GM19395 (cell line): ENCODE data around the gene ABCA4.

Source experiments
- ATAC-seq: cut with Tn5 transposase; IDR thresholded peaks from one replicate; pipeline ENCODE4 v1.9.1; 2021; ENCODE audit warnings: mild to moderate bottlenecking, moderate library complexity; ENCODE audit not compliant: unreplicated experiment

ABCA4 gene

DNA sequence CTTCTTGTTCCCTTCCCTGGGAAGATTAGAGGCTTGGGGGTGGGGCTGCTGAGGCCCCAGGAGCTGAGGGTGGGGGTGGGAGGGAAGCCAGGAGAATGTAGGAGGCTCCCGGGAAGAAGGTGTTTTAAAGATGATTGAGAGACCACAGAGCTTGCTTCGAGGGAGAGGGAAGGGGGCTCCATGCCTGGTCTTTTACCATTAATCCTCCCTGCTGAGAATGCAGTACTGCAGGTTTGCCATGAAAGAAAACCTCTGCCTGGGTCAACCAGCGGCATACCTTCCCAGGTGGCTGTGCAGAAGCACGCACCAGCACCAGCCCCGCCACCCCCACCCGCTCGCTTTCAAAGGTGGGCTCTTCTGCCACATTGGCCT is 15.4 kb downstream of the ABCA4 start:
- ATAC-seq: no peak

DNA sequence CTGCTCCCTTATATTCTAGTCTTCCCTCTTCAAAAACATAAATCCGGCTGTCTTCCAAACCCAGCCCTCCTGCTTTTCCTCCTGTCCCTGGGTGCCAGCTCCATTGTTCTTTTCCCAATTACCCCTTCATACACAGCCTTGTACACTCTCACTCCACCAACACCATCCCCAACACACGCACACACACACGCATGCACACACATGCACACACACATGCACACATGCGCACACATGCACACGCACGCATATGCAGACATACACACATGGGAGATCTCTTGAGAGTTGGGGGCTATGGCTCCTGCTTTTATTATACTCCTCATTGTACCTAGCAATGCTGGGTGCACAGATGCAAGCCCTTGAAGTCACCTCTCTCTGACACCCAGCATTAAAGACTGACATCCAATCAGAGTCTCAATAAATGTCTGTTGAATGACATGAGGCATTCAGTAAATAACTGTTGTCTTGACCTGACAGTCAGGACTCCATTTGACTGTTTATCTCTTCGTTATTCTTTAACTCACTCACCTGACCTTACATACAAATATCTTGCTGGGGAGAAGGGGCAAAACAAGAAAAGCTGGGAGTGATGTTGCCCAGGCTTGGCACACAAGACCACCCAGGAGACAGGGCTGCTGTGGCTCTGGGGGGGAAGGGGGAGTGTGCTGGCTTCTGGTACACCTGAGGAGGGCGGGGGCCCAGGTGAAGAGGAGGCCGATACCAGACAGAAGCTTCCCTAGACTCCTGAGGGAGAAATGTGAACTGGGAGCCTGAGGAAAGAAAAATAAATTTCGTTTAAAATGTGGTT is 16.0 kb downstream of the ABCA4 start:
- ATAC-seq: no peak

DNA sequence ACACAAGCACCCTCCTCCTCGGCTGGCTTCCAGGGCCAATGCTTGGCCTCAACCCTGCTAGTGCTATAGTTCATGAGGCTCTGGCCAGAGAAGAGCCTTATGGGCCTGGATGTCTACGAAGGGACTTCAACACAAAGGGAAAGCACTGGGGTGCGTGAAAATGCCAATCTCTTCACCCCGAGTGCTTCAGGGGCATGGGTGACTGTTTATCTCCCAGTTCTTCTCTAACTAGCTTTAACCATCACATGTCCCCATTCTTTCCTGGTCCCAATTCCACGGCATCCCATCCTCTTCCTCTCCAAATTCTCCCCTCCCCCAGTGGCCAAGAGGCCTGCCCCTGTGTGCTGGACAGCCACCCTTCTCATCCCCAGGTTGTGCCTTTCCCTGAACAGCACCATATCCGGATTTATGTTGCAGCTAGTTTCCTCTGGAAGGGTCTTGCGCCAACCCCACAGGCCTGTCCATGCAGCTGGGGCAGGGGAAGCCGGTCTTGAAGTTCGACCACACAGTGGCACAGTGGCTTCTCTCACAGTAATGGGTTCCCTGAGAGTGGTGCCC is 16.7 kb downstream of the ABCA4 start:
- no peak for ATAC-seq

DNA sequence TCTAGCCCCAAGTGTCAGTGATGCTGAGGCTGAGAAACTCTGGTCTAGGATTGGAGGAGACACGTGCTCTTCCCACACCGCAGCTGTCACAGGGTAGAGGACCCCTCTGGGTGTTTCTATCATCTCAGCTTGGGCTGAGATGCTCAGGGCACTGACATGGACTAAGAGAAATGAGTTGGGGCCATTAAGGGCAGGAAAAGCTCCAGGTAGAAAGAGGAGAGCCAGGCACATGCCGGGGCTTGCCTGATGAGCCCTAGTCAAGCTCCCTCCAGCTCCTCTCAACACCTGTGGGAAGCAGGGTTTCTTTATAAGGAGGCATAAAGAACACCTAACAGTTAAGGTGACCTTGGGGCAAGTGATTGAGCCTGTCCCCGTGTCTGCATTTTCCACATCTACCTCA is 17.3 kb downstream of the ABCA4 start:
- ATAC-seq: no peak

DNA sequence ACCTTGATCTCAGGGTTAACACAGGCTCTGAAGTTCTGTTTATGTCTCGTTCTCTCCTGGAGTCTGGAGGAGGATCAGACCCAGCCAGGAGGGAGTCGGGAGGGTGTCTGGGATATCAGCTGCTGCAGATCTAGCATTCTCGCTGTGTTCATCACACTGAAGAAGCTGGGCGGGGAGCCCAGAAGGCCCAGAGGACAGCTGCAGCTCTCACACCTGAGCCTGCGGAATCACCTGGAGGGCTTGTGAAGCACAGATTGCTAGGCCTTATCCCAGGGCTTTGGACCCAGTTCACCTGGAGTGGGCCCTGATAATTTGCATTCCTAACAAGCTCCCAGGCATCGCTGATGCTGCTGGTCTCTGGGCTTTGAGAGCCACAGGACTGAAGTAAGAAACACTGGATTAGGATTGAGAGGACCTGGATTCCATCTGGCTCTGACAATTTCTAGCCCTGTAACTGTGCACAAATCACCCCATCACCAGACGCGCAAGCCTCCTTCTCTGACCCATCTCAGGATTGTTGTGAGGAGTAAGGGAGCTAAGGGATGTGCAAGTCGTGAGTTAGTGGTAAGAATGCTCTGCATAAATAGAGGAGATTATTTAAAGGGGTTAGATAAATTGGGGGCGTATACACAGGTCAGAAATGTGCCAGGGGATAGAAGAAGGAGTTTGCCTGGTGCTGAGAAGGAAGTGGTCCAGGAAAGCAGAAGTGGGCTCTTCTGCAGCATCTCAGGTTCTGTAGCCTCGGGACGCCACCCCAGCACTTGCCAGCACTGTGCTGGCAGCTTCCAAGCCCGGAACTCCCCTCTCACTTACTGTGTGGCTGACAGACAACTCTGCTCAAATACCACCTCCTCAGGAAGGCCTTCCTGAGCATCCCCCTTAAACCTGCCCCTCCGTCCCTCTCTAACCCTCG is 19.1 kb downstream of the ABCA4 start:
- no peak for ATAC-seq

DNA sequence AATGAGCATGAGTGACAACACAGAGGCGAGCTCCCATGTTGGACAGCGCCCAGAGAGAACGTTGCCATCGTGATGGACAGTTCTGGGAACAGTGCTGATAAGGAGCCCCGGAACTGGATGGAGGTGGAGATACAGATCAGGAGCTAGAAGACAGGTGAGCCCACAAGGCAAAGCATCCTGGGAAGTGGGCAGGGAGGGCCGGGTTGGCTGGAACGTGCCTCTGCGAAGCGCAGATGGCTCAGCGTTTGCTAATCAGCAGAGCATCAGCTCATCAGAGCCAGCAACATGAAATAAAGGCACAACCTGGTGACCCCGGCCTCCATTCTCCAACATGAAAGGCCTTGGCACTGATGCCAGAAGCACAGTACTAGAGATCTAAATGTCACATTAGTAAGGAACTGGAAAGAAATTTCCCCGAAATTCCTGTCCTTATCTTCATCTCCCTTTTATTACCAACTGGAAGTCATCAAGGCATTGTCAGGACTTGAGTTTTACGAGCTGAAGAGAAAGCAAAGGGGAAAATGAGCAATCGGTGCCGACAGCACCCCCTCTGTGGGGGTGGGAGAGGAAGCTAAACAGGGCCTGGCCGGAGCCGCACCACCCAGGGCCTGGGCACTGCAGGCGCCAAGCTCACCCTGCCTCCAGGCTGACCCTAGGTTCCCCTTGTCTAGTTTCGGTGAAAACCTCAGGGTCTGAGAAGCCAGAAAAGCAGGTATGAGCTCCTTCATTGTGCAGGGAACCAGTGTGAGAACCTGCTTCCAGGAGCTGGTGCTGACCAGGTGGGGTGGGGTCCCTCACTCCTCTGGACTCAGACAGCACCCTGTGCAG is 19.9 kb downstream of the ABCA4 start:
- ATAC-seq: no peak

DNA sequence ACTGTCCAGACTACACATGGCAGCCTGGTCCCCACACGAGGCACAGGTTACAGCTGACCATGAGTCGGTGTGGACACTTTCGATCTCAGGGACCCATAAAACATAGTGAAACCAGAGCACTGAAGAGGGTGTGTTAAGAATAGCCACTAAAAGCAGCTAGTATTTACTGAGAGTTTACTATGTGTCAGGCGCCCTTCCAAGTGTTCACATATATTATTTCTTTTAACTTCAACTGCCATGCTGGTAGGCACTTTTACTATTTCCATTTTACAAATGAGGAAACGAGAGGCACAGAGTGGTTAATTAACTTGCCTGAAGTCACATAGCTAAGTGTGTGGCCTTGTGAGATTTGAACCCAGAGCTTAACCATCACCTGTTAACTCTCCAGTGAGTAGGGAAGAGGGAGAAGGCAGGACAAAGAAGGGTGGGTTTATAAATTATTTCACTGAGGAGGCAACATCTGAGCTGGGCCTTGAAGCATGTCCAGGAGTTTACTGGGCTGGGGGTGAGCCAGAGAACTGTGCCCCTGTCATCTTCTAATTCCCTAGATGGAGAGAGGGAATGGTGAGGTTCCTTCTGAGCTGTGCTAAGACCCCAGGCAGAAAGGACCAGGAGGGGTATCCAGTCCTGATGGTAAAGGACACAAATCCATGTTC is 20.7 kb downstream of the ABCA4 start:
- no peak for ATAC-seq

DNA sequence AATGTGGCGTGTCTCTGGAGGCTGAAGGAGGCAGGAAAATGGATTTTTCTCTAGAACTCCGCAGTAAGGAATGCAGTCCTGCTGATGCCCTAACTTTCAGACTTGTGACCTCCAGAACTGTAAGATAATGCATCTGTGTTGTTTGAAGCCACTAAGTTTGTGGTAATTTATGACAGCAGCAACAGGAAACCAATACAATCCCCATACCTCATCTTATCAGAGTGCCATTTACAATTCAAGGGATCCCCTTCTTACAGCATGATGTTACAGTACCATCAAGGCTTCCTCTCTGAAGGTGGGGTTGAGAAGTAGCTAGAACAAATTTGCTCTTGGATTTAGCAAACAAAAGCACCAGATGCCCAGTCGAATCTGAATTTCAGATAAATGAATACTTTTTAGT is 21.6 kb downstream of the ABCA4 start:
- ATAC-seq: no peak

DNA sequence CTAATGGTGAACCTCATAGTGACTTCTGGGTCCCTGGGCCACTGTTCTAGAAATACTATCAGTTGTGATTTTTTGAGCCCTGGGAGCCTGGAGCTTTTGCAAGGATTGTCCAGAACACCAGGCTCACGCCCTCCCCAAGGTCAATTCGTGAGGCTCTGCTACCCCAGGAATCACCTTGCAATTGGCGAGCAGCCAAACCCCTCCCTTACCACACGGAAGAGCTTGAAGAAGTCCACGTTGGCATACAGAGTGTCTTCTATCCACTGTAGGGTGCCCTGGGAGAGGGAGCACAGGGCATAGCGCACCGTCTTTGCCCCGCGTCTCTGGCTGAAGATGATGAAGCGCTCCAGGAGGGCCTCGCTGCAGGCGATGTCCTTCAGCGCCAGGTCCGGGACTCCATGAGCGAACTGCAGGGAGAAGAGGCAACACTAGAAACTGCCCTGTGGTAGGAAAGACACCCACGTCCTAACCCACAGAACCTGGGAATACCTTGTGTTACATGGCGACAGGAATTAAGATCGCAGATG is 22.3 kb downstream of the ABCA4 start:
- ATAC-seq: no peak

DNA sequence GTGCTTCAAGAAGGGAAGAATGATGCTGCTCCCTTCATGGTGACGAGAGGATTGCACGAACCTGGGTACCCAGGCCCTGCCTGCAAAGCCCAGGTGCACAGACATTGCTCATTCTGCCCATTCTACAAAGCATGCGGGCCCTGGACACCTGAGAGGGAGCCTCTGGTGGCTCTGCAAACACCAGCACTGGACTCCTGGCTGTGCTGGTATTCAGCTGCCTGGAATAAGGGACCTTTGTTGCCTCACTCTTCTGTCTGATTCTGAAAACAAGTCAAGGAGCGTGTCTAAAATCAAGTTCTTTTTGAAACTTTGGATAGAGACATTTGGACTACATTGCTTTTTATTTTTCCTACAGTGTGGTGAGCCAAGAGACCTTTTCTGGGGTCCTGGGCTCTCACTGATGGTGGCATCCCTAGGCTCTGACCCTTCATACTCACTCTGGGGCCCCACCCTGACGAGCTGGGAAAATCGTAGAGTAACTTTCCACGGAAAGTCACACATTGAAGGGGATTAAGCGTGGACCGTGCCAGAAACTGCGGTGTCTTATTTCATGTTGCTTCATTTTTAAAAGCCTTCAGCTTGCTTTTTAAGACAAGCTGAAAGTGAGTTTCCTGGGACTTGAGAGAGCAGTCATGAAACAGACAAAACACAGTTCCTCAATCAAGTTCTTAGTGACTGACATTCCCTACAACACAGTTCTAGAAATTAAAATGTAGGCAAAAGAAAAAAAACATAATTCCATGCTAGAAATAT is 24.0 kb downstream of the ABCA4 start:
- ATAC-seq: no peak

DNA sequence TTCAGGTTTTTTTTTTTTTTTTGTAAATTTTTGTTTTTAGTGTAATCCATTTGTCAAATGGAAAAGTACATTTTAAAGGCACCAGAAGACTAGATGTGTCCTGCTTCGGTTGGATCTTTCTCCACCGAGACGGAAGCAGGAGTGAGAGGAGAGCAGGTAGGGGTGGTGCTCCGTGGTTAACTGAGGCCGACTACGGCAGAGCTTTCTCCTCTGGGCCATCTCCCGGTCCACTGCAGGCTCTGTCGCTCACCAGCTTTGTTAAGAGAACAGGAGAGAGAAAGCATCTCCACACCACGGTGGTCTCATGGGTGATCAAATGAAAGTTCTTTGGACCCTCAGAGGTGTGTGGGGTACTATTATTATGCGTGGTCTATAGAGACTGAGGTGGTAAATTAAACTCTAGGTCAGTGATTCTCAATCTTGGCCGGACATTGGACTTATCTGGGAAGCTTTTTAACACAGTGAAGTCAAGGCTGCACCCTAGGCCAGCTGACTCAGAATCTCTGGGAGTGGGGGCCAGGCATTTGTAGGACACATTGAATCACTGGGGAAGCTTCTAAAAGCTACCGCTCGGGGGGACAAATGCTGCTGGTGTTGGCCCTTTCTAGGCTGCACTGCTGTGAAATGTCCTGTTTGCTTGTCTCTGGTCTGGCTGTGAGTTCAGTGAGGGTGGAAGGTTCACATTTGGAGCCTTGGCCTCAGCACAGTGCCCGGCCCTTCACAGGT is 25.0 kb downstream of the ABCA4 start:
- ATAC-seq: no peak

DNA sequence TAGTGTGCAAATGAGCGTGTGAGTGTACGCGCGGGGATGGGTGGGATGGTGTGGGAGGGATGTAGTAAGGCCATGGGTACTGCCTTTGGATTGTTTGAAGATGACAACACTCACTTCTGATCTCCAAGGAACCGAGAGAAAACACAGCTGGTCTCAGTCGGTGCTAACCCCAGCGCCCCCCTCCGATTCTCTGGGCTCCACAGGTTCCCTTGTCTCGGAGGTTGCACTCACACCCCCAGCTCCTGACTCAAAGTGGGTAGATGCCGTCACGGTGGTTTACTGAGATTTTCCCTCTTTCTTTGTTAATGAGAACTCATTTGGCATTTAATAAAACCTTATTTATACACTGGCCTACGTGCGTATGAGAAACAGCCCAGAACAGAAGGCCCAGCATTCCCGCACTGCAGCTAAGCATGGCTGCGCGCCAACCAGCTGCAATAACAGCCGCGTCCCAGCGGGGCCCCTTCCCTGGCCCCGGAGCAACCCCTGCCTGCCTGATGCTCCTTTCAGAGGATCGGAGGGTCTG is 25.8 kb downstream of the ABCA4 start:
- ATAC-seq: no peak

DNA sequence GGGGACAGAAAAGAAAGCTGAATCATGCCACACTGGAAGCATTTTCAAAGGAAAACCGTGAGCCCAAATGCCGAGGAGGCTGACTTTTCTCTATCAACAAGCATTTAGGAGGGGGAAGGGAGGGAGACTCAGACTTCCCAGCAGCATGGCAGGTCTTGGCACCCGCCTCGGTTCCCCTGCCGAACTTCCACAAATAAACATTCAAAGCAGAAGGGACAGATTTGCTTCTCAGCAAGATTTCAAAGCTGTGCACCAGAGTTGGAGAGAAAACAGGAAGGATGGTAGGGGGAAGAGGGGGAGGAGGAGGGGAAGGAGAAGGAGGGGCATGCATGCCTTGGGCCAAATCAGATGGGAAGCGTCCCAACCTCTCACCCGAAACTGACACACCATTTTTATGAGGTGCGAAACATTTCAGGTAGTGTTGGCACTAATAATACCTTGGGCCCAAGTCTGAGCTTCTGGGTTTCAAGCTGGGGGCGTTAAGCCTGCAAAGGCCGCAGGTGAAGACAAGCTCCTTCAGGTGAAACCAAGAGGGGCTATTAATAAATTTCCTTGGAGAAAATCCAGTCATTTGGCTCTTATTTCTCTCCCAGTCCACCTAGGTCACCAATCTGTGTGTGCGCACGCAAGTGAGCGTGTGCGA is 26.4 kb downstream of the ABCA4 start:
- ATAC-seq: no peak

DNA sequence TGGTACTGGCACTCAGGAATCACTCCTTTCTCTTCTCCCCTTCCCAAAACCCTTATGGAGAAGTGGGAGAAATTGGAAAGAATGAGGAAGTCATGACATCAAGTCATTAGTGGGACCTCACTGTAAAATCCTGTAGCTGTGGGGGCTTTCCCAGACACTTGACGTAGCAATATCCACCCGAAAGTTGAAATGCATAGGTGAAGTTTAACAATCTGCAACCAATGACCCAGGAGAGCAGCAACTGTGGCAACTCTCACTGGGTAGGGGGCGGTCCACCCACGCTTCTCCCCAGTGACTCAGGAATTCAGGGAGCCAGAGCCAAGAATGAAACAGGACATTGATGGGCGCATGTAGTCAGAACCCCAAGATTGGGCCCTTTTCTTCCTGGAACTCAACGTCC is 27.0 kb downstream of the ABCA4 start:
- ATAC-seq: no peak

DNA sequence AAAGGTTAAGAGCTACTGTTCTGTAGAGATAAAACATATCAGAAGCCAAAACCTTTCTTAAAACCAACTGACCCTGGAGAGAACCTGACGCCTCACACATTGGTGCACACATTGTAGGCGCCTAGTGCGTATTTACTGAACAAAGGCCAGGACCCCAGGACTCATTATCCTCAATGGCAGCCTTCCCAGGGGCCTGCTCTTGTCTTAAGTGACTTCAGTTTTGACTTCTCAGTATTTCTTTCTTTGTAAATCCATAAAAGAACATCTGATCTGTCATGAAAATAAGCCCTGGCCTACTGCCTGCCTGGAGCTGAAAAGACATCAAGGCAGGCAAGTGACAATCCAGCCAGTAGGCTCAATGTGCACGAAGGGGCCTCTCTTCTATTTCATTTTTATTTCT is 27.6 kb downstream of the ABCA4 start:
- no peak for ATAC-seq

DNA sequence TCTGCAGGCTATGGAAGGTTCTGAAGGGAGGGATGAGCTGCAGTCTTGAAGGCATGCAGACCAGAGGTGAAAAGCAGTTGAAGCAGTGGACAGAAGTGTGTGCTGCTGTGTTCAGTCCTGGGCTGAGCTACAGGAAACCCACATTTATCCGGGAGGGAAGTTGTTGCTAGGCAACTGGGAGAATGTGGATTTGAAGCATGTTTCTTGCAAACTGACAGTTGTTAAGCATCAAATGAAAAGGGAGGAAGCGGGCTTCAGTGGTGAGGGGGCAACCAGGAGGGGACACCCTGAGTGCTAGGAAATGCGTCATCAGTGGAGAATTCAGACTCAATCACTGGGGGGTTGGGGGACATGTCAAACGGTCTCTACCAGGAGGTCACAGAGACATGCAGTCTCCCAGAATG is 28.7 kb downstream of the ABCA4 start:
- no peak for ATAC-seq

DNA sequence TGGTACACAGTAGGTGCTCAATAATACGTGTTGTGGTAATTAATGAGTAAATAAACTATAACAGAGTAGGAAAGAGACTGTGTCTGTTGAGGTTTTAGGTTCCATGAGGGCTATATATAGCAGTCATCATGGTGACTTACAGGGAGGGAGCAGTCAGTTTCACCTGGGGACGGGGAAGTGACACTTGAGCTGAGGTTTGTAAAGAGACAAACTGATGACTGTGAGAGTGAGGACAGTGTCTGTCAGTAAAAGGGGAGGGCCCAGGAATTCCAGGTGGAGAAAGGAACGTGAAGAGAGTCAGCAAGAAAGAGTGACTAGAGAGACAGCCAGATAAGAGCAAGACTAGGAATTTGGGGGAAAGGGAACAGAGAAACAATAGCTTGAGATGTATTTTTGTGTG is 30.2 kb downstream of the ABCA4 start:
- ATAC-seq: no peak

DNA sequence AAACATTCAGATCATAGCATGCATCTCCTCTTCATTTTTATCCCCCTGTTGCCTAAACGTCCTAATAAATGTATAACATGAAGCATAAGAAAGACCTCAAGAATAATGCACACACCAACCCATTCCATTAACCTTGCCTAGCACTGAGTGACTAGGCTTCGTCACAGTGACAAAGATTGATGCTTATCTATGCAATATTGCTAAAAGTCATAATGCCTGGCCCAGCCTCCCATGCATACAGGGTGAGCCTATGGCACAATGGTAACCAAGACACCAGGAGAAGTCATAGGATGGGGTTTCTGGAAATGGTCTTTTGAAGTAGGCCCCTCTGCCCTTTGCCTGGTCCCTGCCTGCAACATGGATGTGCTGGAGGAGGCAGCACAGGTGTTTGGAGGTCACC is 33.8 kb downstream of the ABCA4 start:
- no peak for ATAC-seq
